ENCODE data around the gene SLC25A25. TPM values are rescaled to one million over a fixed set of nuclear protein-coding genes. Genes with fewer than 3 reads are reported as not detected.

Gene SLC25A25
- total RNA-seq (ENCODE audit: low replicate concordance), result 8.5 and 15.7 TPM in 2 replicates

DNA sequence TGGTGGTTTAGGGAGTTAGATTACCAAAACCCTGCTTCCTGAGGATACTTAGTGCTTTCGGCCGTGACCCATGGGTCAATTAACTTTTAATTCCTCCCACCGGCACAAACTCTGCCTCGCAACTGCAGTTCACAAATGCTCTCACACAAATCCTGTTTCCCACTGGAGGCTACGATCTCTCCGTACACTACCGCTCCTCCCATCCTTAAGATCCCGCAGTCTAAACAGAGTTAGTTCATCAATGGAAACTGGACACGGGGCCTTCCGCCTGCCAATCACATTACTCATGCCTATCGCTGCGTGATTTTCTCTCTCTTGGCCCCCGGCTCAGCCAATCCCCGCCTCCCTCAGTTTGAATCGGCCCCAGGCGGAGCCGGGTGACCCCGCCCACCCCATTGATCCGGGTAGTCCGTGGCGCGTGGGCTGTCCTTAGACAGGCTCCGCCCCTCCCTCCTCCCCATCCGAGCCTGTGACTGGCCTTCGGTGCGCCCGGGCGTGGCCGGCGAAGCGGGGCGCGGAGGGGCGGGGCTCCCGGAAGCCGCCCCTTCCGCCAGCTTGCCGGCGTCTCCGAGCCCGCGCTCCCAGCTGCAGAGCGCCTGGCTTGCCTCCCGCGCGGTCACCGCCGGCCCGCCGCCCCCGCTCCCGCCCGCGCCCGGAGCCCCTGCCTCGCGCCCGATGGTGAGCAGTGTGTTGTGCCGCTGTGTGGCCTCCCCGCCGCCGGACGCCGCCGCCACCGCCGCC is at the start of gene SLC25A25:
TSS of gene SLC25A25 (plus strand) at position 588 of the 741 bp plus-strand sequence. CDS start at position 676, 88 bp downstream.
- peaks cover 55% of the 10 kb centered on the region for H3K79me2 ChIP-seq (ENCODE audit: low read depth)
- H3K4me3 Mint-ChIP-seq, result peak within 1 kb of the TSS; percentile 93

DNA sequence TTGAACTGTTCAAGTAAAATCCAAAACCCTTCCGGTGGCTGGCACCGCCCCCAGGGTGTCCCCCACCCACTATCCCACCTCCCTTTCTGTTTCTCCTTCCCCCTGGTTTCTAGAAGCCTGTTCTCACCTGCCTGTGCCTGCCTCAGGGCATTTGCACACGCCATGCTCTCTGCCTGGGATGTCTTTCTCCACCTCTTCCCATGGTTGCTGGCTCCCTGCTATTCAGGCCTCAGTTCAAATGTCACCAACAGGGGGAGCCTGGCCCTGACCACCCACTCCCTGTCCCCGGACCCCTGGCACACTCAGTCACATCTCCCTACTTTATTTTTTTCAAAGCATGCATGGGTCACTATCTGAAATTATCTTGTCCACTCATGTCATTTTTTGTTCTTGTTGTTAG is 47.3 kb upstream of the SLC25A25 start:
- no peaks in the 10 kb centered on the region for H3F3A ChIP-seq (ENCODE audit: low read depth)
- no peaks in the 10 kb centered on the region for H3K4me1 ChIP-seq
- no peak overlapping the region for H2AFZ ChIP-seq (replicated peaks)
- no peaks in the 10 kb centered on the region for H4K20me1 ChIP-seq (ENCODE audit: low read depth)
- no peaks in the 10 kb centered on the region for H3K36me3 ChIP-seq
- no peaks in the 10 kb centered on the region for H3K9me3 Mint-ChIP-seq
- DNase-seq (ENCODE audit: low spot score), result no peak
- H3K79me2 ChIP-seq (ENCODE audit: low read depth), result no peaks in the 10 kb centered on the region
- H3K9me3 ChIP-seq (ENCODE audit: low read depth), result no peaks in the 10 kb centered on the region
- no peaks in the 10 kb centered on the region for H3K4me1 Mint-ChIP-seq
- H3K27ac ChIP-seq, result no peak overlapping the region
- no peak overlapping the region for H3K4me2 ChIP-seq
- peaks cover 16% of the 10 kb centered on the region for H3K27me3 Mint-ChIP-seq (ENCODE audit: insufficient read depth, low read depth)
- TF ChIP-seq, protein P1, sequence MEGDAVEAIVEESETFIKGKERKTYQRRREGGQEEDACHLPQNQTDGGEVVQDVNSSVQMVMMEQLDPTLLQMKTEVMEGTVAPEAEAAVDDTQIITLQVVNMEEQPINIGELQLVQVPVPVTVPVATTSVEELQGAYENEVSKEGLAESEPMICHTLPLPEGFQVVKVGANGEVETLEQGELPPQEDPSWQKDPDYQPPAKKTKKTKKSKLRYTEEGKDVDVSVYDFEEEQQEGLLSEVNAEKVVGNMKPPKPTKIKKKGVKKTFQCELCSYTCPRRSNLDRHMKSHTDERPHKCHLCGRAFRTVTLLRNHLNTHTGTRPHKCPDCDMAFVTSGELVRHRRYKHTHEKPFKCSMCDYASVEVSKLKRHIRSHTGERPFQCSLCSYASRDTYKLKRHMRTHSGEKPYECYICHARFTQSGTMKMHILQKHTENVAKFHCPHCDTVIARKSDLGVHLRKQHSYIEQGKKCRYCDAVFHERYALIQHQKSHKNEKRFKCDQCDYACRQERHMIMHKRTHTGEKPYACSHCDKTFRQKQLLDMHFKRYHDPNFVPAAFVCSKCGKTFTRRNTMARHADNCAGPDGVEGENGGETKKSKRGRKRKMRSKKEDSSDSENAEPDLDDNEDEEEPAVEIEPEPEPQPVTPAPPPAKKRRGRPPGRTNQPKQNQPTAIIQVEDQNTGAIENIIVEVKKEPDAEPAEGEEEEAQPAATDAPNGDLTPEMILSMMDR (IDR thresholded peaks at IDR 0.05), result peak; percentile 42
- no peak for TF ChIP-seq EZH2phosphoT487 (IDR thresholded peaks at IDR 0.05)
- no peak for TF ChIP-seq EZH2 (IDR thresholded peaks at IDR 0.05)
- H3K27ac Mint-ChIP-seq, result no peak overlapping the region
- no peaks in the 10 kb centered on the region for H3K36me3 Mint-ChIP-seq
- no peaks in the 10 kb centered on the region for H3K27me3 ChIP-seq
- no peak overlapping the region for H3K9ac ChIP-seq
- peak overlapping the region; percentile 35 for H3K4me3 Mint-ChIP-seq
- no peak overlapping the region for H3K4me3 ChIP-seq

More for the DNA sequence above, at the start of gene SLC25A25:
- no peak for TF ChIP-seq EZH2phosphoT487 (IDR thresholded peaks at IDR 0.05)
- TF ChIP-seq, protein P1 (IDR thresholded peaks at IDR 0.05), result no peak
- Histone ChIP-seq H3K4me3 (peak within 1 kb of the TSS; percentile 66), H3K4me2 (peak within 1 kb of the TSS; percentile 92), H3K4me1 (peaks cover 25% of the 10 kb centered on the region), H3F3A (ENCODE audit: low read depth) (peaks cover 25% of the 10 kb centered on the region), H3K36me3 (no peaks in the 10 kb centered on the region), H4K20me1 (ENCODE audit: low read depth) (peaks cover 10% of the 10 kb centered on the region), H3K9me3 (ENCODE audit: low read depth) (no peaks in the 10 kb centered on the region), H3K9ac (peak within 1 kb of the TSS; percentile 41), H3K27me3 (no peaks in the 10 kb centered on the region), H3K27ac (peak within 1 kb of the TSS; percentile 96), H2AFZ (replicated peaks) (peak within 1 kb of the TSS; percentile 77)
- Mint-ChIP-seq H3K9me3 (peaks cover 3% of the 10 kb centered on the region), H3K27ac (peak within 1 kb of the TSS; percentile 73), H3K4me1 (peaks cover 36% of the 10 kb centered on the region), H3K27me3 (ENCODE audit: insufficient read depth, low read depth) (no peaks in the 10 kb centered on the region), H3K36me3 (peaks cover 8% of the 10 kb centered on the region)
- DNase-seq (ENCODE audit: low spot score), result peak; percentile 100

DNA sequence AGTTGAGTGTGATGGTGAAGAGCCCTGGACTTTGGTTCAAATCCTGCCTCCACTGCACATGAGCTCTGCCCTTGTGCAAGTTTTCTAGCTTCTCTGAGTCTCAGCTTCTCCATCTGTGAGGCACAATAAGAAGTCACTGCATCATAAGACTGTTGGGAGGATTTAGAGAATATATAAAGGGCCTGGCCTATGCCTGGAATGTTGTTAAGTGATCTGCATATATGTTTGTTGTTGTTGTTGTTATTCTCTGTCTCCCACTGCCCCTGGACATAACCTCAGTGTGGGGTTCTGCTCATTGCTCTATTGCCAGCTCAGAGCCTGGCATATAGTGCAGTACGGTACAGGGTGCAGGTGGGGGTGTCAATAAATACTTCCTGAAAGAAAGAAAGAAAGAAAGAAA is 46.9 kb upstream of the SLC25A25 start:
- Mint-ChIP-seq H3K9me3 (no peaks in the 10 kb centered on the region), H3K4me3 (peak overlapping the region; percentile 35), H3K36me3 (no peaks in the 10 kb centered on the region), H3K4me1 (no peaks in the 10 kb centered on the region), H3K27ac (no peak overlapping the region), H3K27me3 (ENCODE audit: insufficient read depth, low read depth) (peaks cover 16% of the 10 kb centered on the region)
- H3K9me3 ChIP-seq (ENCODE audit: low read depth), result no peaks in the 10 kb centered on the region
- TF ChIP-seq EZH2 (IDR thresholded peaks at IDR 0.05) (no peak), EZH2phosphoT487 (IDR thresholded peaks at IDR 0.05) (no peak)
- TF ChIP-seq, protein P1 (IDR thresholded peaks at IDR 0.05), result no peak
- no peaks in the 10 kb centered on the region for H3K27me3 ChIP-seq
- no peak overlapping the region for H3K9ac ChIP-seq
- no peak overlapping the region for H3K4me2 ChIP-seq
- H3K27ac ChIP-seq, result no peak overlapping the region
- no peaks in the 10 kb centered on the region for H3K4me1 ChIP-seq
- H3K4me3 ChIP-seq, result no peak overlapping the region
- H3K79me2 ChIP-seq (ENCODE audit: low read depth), result no peaks in the 10 kb centered on the region
- DNase-seq (ENCODE audit: low spot score), result no peak
- H2AFZ ChIP-seq (replicated peaks), result no peak overlapping the region
- H3F3A ChIP-seq (ENCODE audit: low read depth), result no peaks in the 10 kb centered on the region
- H3K36me3 ChIP-seq, result no peaks in the 10 kb centered on the region
- no peaks in the 10 kb centered on the region for H4K20me1 ChIP-seq (ENCODE audit: low read depth)
